Ecto neural progenitor cell (in vitro differentiated cells): ENCODE data around the gene TM9SF1.
"Not testable (repeated sequence)": the region's sequence is repeated elsewhere in the genome, so short reads cannot be mapped to it uniquely, and the experiment has no call there.

Experiments
- DNase-seq: peaks from one replicate; pipeline ENCODE4 v3.0.0-alpha.2; 2018; ENCODE audit warnings: low spot score

Gene TM9SF1

DNA sequence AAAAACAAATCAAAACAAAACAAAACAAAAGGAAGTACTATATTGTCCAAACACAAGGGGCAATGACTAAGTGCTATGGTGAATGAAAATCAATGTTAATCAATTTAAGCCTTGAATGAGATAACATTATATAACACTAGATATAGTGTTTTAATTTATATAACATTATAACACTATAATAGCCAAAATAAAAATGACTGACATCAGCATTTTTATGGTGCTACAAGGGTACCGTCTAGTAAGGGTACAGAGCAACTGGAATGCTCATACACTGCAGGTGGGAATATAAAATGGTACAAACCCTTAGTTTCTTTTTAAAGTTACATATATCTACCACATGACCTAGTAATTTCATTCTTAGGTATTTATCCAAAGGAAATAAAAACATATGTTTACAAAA is 31.2 kb upstream of the TM9SF1 start:
- DNase-seq: no peak

DNA sequence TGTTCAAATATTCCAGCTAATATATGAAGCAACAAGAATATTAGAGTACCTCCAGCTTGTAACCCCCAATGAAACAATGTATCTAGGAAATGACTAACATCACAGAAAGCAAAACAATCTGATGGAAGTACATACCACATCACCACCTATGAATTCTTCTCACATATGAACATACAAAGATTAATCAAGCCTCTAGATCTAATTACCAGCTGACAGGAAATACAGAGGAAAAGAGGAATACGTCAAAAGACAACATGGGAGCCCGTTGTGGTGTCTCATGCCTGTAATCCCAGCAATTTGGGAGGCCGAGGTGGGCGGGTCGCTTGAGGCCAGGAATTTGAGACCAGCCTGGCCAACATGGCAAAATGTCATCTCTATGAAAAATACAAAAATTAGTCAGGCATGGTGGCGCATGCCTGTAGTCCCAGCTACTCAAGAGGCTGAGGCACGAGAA is 29.4 kb upstream of the TM9SF1 start:
- DNase-seq: no peak

- not testable (repeated sequence) for DNase-seq
Measured at GRCh38 chr14:24222987-24223386, 27.7 kb upstream of the TM9SF1 start.

DNA sequence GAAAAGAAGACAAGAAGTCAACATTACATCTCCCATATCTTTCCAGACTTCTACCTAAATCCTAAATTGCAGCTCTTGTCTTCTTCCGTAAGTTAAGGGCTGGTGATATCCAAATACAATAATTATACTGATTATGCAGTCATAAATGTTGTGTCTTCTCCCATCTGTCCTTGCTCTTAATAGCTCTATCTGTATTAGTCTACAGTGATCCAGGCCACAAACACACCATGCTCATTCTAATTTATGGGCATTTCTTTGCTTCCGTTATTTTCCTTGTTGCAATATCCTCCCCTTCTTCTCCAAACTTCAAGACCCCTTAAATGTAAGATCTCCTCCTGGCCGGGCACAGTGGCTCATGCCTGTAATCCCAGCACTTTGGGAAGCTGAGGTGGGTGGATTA is 24.3 kb upstream of the TM9SF1 start:
- no peak for DNase-seq

DNA sequence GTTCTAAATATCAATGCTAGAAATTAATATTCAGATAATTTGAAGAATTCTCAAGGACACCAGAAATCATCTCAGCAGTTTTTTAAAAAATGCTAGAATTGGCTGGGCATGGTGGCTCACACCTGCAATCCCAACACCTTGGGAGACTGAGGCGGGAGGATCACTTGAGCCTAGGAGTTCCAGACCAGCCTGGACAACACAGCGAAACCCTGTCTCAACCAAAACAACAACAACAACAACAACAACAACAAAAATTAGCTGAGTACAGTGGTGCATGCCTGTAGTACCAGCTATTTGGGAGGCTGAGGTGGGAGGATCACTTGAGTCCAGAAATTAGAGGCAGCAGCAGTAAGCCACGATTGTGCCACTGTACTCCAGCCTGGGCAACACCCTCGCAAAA is 23.8 kb upstream of the TM9SF1 start:
- DNase-seq: no peak

GRCh38 chr14:24216876-24217275 is 21.6 kb upstream of the TM9SF1 start:
- not testable (repeated sequence) for DNase-seq

DNA sequence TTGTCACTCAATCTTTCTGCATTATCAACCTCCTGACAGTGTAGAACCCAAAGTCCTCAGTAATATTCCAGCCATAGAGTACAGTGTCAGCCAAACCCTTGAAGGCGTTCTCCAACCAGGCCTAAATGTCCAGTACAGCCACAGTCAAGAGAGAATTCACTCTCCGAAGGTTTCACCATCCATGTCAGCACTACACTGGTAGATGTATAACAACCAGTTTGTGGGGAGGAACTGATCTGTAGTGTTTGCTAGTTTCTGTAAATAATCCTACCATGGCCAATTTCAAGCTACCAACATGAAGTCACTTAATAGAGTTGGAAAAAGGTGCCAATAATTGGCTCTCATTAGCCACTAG is 21.1 kb upstream of the TM9SF1 start:
- no peak for DNase-seq

GRCh38 chr14:24215495-24216344 is 20.5 kb upstream of the TM9SF1 start, which contains the start of gene MDP1:
Gene MDP1 (minus strand): TSS chr14:24216066. CDS start chr14:24215955, 111 bp downstream.
- peak; percentile 86 for DNase-seq

- DNase-seq: no peak
Measured at GRCh38 chr14:24213866-24214662, 18.8 kb upstream of the TM9SF1 start.

DNA sequence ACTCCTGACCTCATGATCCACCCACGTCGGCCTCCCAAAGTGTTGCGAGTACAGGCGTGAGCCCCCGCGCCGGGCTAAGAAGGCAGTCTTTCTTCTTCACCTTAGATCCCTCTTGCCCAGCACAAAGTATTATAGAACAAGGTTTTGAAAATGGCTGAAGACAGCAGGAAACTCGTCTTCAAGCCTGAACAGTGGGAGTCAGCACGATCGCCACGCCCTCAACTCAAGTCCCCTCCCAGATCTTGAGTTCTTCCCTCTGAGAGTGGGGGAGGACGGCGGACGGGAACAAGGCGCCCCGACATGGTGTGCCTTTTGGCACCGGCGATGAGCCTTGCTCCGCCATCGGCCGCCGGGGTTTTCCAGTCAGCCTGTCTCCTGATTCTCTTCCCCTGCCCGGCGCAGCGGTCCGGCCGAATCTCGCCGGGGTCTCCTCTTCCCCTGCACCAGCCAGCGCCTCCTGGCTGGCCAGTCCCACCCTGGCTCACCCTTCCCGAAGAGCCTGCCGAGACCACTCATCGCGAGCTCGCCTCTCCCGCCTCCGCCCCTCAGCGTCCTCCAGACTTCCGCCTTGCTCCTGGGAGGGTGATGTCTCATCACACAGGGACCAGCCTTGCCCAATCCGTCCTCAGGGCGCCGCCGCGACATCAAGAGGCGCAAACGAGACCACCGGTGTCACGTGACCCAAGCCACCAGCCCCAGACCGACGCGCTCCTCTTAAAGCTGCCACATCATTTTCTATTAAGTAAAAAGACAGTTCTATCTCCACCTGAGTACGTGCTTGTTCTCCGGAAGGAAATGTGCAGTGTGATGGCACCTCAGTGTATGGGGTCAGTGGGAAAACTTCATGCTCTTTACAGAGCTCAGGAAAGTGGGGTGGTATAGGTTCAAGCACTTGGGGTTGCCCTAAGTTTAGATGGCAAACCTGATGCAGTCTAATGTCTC is 18.0 kb upstream of the TM9SF1 start, which contains the start of gene CHMP4A:
Gene CHMP4A (minus strand): TSS at position 565 of the 942 bp plus-strand sequence. CDS start 49 bp downstream, at position 516.
- DNase-seq: peak; percentile 97

- no peak for DNase-seq
Measured at GRCh38 chr14:24211311-24211710, 16.1 kb upstream of the TM9SF1 start.

GRCh38 chr14:24207625-24208024 is 12.4 kb upstream of the TM9SF1 start:
- DNase-seq: no peak

- no peak for DNase-seq
Measured at GRCh38 chr14:24207104-24207551, 11.9 kb upstream of the TM9SF1 start.

DNA sequence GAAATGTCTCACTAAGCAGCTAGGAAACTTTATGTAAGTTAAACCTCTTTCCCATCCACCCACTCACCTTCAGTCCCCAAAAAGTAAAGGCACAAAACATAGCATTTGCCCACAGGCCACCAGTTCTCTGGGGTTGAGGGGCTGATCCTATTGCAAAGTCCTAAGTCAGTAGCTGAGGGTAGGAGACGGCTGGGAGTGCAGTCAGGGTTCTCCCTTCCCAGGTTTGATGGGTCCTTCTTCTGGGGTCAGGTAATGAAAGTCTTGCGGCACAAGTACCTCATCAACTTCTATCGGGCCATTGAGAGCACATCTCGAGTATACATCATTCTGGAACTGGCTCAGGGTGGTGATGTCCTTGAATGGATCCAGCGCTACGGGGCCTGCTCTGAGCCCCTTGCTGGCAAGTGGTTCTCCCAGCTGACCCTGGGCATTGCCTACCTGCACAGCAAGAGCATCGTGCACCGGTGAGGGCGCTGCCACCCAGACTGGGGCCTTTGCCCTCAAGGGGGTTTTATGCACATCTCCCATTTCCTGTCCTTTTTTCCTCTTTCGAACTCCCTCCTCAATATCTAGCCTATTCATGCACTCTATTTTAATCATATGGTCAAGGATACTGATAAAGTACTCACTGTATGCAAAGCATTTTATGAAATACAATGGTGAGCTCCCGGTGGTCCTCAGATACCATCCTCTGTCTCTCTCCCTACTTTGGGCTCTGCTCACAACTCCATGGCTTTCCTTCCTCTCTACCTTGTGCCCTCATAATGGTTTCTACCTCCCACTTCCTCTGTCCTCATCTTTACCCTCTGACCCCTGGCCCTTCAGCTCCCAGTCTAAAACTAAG is 11.2 kb upstream of the TM9SF1 start:
- DNase-seq: no peak

DNA sequence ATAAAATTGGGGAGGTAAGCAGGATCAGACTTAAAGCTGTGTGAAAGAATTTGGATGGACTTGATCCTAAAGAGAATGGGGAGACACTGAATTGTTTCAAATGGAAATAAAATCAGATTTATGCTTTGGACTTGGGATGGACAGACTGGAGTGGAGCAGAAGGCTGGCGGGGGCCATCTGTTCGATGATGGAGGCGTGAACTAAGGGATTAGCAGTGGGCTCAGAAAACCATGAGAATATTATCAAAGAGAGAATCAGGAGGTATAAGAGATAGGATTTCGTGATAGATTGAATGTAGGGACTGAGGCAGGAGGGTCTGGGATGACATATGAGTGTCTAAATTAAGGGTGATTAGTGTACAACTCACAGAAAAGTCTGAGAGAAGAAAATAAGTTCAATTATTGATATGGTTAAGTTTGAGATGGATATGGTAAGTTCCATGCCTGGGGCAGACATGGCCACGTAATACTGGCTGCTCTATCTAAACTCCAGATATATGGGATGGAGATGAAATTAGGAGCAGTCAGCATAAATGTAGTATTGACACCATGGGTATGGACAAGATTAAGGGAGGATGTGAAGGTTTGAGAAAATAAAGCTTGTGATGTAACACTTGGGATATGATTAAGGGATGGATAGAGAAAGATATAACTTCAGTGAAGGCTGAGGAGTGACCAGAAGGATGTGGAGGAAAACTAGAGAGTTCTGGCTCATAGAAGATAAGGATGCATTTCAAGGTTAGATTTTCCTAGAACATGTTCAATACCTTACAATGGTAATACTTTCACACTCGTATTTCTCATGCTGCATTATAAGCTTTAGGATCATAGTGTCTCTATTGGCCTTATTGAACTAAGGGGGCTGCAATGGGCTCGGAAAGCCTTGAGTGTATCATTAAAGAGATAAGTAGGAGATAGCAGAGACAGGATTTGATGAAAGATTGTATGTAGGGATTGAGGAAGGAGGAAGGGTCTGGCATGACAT is 9.2 kb upstream of the TM9SF1 start:
- DNase-seq: no peak

GRCh38 chr14:24203249-24203886 is 8.1 kb upstream of the TM9SF1 start:
- not testable (repeated sequence) for DNase-seq

GRCh38 chr14:24202538-24202937 is 7.3 kb upstream of the TM9SF1 start:
- not testable (repeated sequence) for DNase-seq

DNA sequence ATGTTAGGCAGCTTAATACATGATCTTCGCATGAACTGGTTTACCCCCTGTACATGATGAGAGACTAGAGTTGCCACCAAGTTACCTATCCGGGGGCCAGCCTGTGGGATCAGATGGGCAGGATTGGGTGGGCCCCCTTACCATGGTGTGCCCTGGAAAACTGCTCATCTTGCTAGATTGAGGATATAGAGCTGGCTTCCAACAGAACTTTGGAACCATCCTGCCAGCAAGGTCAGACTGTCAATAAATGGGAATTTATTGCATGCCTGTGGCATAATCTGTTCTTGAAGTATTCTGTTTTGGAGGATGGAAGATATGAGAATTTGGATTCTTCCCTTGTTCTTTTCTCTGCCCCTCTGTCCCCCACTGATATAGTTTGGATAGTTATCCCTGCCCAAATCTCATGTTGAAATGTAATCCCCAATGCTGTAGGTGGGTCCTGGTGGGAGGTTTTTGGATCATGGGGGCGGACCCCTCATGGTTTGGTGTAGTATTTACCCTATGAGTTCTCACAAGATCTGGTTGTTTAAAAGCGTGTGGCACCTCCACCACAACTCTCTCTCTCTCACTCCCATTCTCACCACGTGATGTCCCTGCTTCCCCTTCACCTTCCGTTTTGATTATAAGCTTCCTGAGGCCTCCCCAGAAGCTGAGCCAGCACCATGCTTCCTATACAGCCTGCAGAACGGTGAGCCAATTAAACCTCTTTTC is 3.7 kb upstream of the TM9SF1 start:
- DNase-seq: no peak
